ENCODE measurements around the gene KLHL29. TPM values are rescaled to one million over a fixed set of nuclear protein-coding genes. Genes with fewer than 3 reads are reported as not detected.

KLHL29 gene
- total and polyA plus RNA-seq, 2 of the 13 experiments (the other 11 are each of a cell fraction or from before 2014, with no cell fraction given) = 0.01 TPM; not detected in 1

- TF ChIP-seq ZNF34 (CRISPR knock-in tag; IDR thresholded peaks at IDR 0.05; ENCODE audit: borderline replicate concordance) (no peak), ZSCAN12 (CRISPR knock-in tag; IDR thresholded peaks at IDR 0.05) (no peak), RFX1 (IDR thresholded peaks at IDR 0.05) (no peak), ZFP1 (CRISPR knock-in tag; IDR thresholded peaks at IDR 0.05) (no peak), ELF1 (CRISPR knock-in tag; IDR thresholded peaks at IDR 0.05) (no peak), ZNF383 (CRISPR knock-in tag; IDR thresholded peaks at IDR 0.05; ENCODE audit: borderline replicate concordance) (no peak), ZNF7 (CRISPR knock-in tag; IDR thresholded peaks at IDR 0.05) (no peak), SRY (CRISPR knock-in tag; IDR thresholded peaks at IDR 0.05) (no peak), ZNF747 (CRISPR knock-in tag; IDR thresholded peaks at IDR 0.05; ENCODE audit: borderline replicate concordance) (no peak), KMT2B (CRISPR knock-in tag; IDR thresholded peaks at IDR 0.05) (no peak)
- TF ChIP-seq, protein P1, sequence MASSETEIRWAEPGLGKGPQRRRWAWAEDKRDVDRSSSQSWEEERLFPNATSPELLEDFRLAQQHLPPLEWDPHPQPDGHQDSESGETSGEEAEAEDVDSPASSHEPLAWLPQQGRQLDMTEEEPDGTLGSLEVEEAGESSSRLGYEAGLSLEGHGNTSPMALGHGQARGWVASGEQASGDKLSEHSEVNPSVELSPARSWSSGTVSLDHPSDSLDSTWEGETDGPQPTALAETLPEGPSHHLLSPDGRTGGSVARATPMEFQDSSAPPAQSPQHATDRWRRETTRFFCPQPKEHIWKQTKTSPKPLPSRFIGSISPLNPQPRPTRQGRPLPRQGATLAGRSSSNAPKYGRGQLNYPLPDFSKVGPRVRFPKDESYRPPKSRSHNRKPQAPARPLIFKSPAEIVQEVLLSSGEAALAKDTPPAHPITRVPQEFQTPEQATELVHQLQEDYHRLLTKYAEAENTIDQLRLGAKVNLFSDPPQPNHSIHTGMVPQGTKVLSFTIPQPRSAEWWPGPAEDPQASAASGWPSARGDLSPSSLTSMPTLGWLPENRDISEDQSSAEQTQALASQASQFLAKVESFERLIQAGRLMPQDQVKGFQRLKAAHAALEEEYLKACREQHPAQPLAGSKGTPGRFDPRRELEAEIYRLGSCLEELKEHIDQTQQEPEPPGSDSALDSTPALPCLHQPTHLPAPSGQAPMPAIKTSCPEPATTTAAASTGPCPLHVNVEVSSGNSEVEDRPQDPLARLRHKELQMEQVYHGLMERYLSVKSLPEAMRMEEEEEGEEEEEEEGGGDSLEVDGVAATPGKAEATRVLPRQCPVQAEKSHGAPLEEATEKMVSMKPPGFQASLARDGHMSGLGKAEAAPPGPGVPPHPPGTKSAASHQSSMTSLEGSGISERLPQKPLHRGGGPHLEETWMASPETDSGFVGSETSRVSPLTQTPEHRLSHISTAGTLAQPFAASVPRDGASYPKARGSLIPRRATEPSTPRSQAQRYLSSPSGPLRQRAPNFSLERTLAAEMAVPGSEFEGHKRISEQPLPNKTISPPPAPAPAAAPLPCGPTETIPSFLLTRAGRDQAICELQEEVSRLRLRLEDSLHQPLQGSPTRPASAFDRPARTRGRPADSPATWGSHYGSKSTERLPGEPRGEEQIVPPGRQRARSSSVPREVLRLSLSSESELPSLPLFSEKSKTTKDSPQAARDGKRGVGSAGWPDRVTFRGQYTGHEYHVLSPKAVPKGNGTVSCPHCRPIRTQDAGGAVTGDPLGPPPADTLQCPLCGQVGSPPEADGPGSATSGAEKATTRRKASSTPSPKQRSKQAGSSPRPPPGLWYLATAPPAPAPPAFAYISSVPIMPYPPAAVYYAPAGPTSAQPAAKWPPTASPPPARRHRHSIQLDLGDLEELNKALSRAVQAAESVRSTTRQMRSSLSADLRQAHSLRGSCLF (CRISPR knock-in tag; IDR thresholded peaks at IDR 0.05; ENCODE audit: borderline replicate concordance) = no peak
- TF ChIP-seq, protein P2, sequence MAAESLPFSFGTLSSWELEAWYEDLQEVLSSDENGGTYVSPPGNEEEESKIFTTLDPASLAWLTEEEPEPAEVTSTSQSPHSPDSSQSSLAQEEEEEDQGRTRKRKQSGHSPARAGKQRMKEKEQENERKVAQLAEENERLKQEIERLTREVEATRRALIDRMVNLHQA (CRISPR knock-in tag; IDR thresholded peaks at IDR 0.05) = no peak
Observed at GRCh38 chr2:23476786-23477185, 91.8 kb downstream of the KLHL29 start (continued).

All from HepG2 (cell line).